HCT116 (cell line): ENCODE data around the gene PFN3. TPM values are rescaled to one million over a fixed set of nuclear protein-coding genes. Genes with fewer than 3 reads are reported as not detected.

ENCODE experiments used
- ATAC-seq: fragments of 200-7000 bp; cut with Tn5 transposase; 2 replicates; pipeline ENCODE4 v1.9.1; 2020; ENCODE audit warnings: mild to moderate bottlenecking, moderate library complexity
- BruUV-seq: library from RNA; stranded (reverse); fragments of 400-500 nt; replicated peaks from 2 replicates; lab custom pipeline; 2021; lab: Mats Ljungman, UMichigan
- CTCF ChIA-PET: fragments of 300-600 bp; sonication (Branson Sonifier 250); formaldehyde crosslinking; loops from one replicate; lab custom pipeline; 2021; ENCODE audit warnings: antibody characterized with exemption; lab: Charles Lee
- POLR2A ChIA-PET: fragments of 300-600, 350-600 bp; sonication (Branson Sonifier 250); formaldehyde crosslinking; loops from one replicate; lab custom pipeline; 2021; ENCODE audit warnings: antibody characterized with exemption; lab: Charles Lee
- RAD21 ChIA-PET, 2 experiments: fragments of 300-600 bp; sonication (Branson Sonifier 250); formaldehyde crosslinking; loops; one replicate each; lab custom pipeline; 2023; ENCODE audit warnings: low total read pairs in 2 of 2; ENCODE audit not compliant: uncharacterized antibody in 2 of 2, unreplicated experiment in 2 of 2, low non-redundant PET in 1 of 2; lab: Charles Lee
- DNase-seq: peaks from one replicate; pipeline ENCODE4 v3.0.0-alpha.2; 2010; ENCODE audit warnings: low read depth, low spot score
- H2AFZ ChIP-seq: fragments of 200-600 bp; shearing (Covaris generic), sonication (generic); 2 replicates; pipeline ENCODE4 v1.6.1; 2017; ENCODE audit warnings: low read depth, mixed run types, mixed read lengths, antibody characterized with exemption, low read length; ENCODE audit not compliant: poor library complexity, severe bottlenecking
- H3K27ac ChIP-seq: 2 replicates; pipeline ENCODE4 v1.5.1; 2012; ENCODE audit warnings: low read depth, low read length
- H3K27me3 ChIP-seq: fragments of 200-600 bp; sonication (generic); 2 replicates; pipeline ENCODE4 v1.6.1; 2016; ENCODE audit warnings: mixed run types, low read length, mixed read lengths; ENCODE audit not compliant: insufficient read depth
- H3K36me3 ChIP-seq, 2 experiments: fragments of 200-500 bp in 1 of 2; fragments of 200-600 bp in 1 of 2; sonication (Bioruptor generic) in 1 of 2; sonication (generic) in 1 of 2; 2 replicates each; pipeline versions ENCODE4 v1.5.1 to v1.6.1; 2014 to 2016; ENCODE audit warnings: low read length in 2 of 2, inconsistent platforms in 1 of 2, mixed read lengths in 1 of 2, mixed run types in 1 of 2; ENCODE audit not compliant: insufficient read depth in 2 of 2, control insufficient read depth in 1 of 2
- H3K4me1 ChIP-seq, 2 experiments: fragments of 200-600 bp in 1 of 2; sonication (generic) in 1 of 2; 2 replicates each; pipeline versions ENCODE4 v1.5.1 to v1.6.1; 2012 to 2017; ENCODE audit warnings: low read length in 2 of 2, inconsistent platforms in 1 of 2, mild to moderate bottlenecking in 1 of 2, mixed read lengths in 1 of 2, mixed run types in 1 of 2, moderate library complexity in 1 of 2; ENCODE audit not compliant: insufficient read depth in 2 of 2, control insufficient read depth in 1 of 2
- H3K4me2 ChIP-seq: fragments of 200-600 bp; sonication (generic); 2 replicates; pipeline ENCODE4 v1.6.1; 2017; ENCODE audit warnings: mixed run types, low read length, mixed read lengths
- H3K4me3 ChIP-seq, 2 experiments: fragments of 200-600 bp in 1 of 2; sonication (generic) in 1 of 2; replicated peaks in 1 of 2; 2 replicates each; pipeline ENCODE4 v1.5.1; 2011 to 2016; ENCODE audit warnings: low read length in 2 of 2, control low read depth in 1 of 2, low read depth in 1 of 2, mild to moderate bottlenecking in 1 of 2, mixed read lengths in 1 of 2, mixed run types in 1 of 2
- H3K79me2 ChIP-seq: fragments of 200-600 bp; sonication (generic); 2 replicates; pipeline ENCODE4 v1.6.1; 2017; ENCODE audit warnings: mild to moderate bottlenecking, mixed run types, low read length, moderate library complexity, mixed read lengths; ENCODE audit not compliant: insufficient read depth
- H3K9ac ChIP-seq: fragments of 200-600 bp; sonication (generic); 2 replicates; pipeline ENCODE4 v1.6.1; 2016; ENCODE audit warnings: low read length, mixed read lengths
- H3K9me2 ChIP-seq: fragments of 200-600 bp; sonication (generic), shearing (Covaris generic); 2 replicates; pipeline ENCODE4 v1.6.1; 2017; ENCODE audit warnings: mixed run types, mild to moderate bottlenecking, moderate library complexity; ENCODE audit not compliant: insufficient read depth
- H3K9me3 ChIP-seq, 2 experiments: fragments of 200-500 bp in 1 of 2; fragments of 200-600 bp in 1 of 2; sonication (Bioruptor generic) in 1 of 2; sonication (generic) in 1 of 2; 2 replicates each; pipeline ENCODE4 v1.6.1; 2014 to 2017; ENCODE audit warnings: low read length in 2 of 2, mixed read lengths in 2 of 2, inconsistent platforms in 1 of 2, low read depth in 1 of 2, mild to moderate bottlenecking in 1 of 2, mixed run types in 1 of 2, moderate library complexity in 1 of 2; ENCODE audit not compliant: control insufficient read depth in 1 of 2, insufficient read depth in 1 of 2
- H4K20me1 ChIP-seq: fragments of 200-600 bp; sonication (generic), shearing (Covaris generic); 2 replicates; pipeline ENCODE4 v1.6.1; 2017; ENCODE audit warnings: mixed run types, mild to moderate bottlenecking, moderate library complexity; ENCODE audit not compliant: insufficient read depth
- CEBPB ChIP-seq: IDR thresholded peaks from 2 replicates; pipeline ENCODE4 v1.6.1; 2012; ENCODE audit warnings: low read depth
- CTCF ChIP-seq, 3 experiments: fragments of 200-600 bp in 1 of 3; sonication (generic) in 1 of 3; IDR thresholded peaks in 2 of 3; conservative IDR thresholded peaks in 1 of 3; 2 replicates each; pipeline ENCODE4 v1.5.1; 2012 to 2017; ENCODE audit warnings: low read depth in 2 of 3, low read length in 2 of 3, antibody characterized with exemption in 1 of 3, borderline replicate concordance in 1 of 3, control low read depth in 1 of 3, mild to moderate bottlenecking in 1 of 3, mixed read lengths in 1 of 3, mixed run types in 1 of 3, moderate library complexity in 1 of 3; ENCODE audit not compliant: insufficient read depth in 1 of 3
- EGR1 ChIP-seq: IDR thresholded peaks from 2 replicates; pipeline ENCODE4 v1.6.1; 2012; ENCODE audit warnings: low read depth
- EZH2 ChIP-seq: fragments of 200-600 bp; sonication (generic); IDR thresholded peaks from 2 replicates; pipeline ENCODE4 v1.6.1; 2017; ENCODE audit warnings: antibody characterized with exemption, mixed run types
- FOSL1 ChIP-seq: IDR thresholded peaks from 2 replicates; pipeline ENCODE4 v1.6.1; 2012; ENCODE audit warnings: low read depth
- JUND ChIP-seq: IDR thresholded peaks from 2 replicates; pipeline ENCODE4 v1.6.1; 2012
- POLR2A ChIP-seq: IDR thresholded peaks from 2 replicates; pipeline ENCODE4 v1.7.0; 2011; ENCODE audit warnings: borderline replicate concordance; ENCODE audit not compliant: insufficient read depth, insufficient read length; ENCODE audit errors: extremely low read depth
- RAD21 ChIP-seq: IDR thresholded peaks from 2 replicates; pipeline ENCODE4 v1.6.1; 2012; ENCODE audit warnings: low read depth, mild to moderate bottlenecking
- SIN3A ChIP-seq: IDR thresholded peaks from 2 replicates; pipeline ENCODE4 v1.6.1; 2012; ENCODE audit warnings: low read depth
- SP1 ChIP-seq: IDR thresholded peaks from 2 replicates; pipeline ENCODE4 v1.6.1; 2012; ENCODE audit warnings: low read depth
- SRF ChIP-seq: IDR thresholded peaks from 2 replicates; pipeline ENCODE4 v1.6.1; 2012; ENCODE audit warnings: low read depth
- YY1 ChIP-seq: IDR thresholded peaks from 2 replicates; pipeline ENCODE4 v1.6.1; 2011; ENCODE audit warnings: low read length, low read depth, moderate library complexity, mild to moderate bottlenecking; ENCODE audit not compliant: insufficient replicate concordance; ENCODE audit errors: extremely low read depth
- ZFX ChIP-seq: fragments of 450-650 bp; IDR thresholded peaks from 2 replicates; pipeline ENCODE4 v1.6.1; 2017
- ZNF274 ChIP-seq: fragments of 200-500 bp; sonication (Bioruptor generic); IDR thresholded peaks from 2 replicates; pipeline ENCODE4 v1.6.1; 2014; ENCODE audit warnings: mild to moderate bottlenecking, low read depth, low read length, inconsistent platforms
- intact Hi-C: fragments of 100-400 bp; cut with micrococcal nuclease; formaldehyde crosslinking; loops from 2 replicates; pipeline ENCODE4 v1.10.0; 2022
- total RNA-seq: library from RNA; stranded (reverse); gene quantifications from one replicate; pipeline ENCODE4 v1.2.1, GENCODE V29; 2021; ENCODE audit not compliant: unreplicated experiment
- TF ChIP-seq, protein P1 (sequence below): IDR thresholded peaks from 2 replicates; pipeline ENCODE4 v1.6.1; 2012
- TF ChIP-seq, protein P2 (sequence below): IDR thresholded peaks from 2 replicates; pipeline ENCODE4 v1.6.1; 2011; ENCODE audit warnings: mild to moderate bottlenecking, low read length, moderate library complexity; ENCODE audit not compliant: insufficient replicate concordance; ENCODE audit errors: extremely low read depth

PFN3 gene
- total RNA-seq, 1 experiment from 2014 or later: not detected

- BruUV-seq: no TSS peak
- ChIA-PET CTCF (interaction anchor here (1.8 to 3.1 kb wide), 6 partner anchors 15 to 274 kb away, joined by 8 to 65 read pairs (median 29); partner anchors contain the start of gene PDLIM7), RAD21 (interaction anchor here in 1 of 2 experiments (1.0 kb wide), 1 partner anchor 18 kb away, joined by 6 read pairs; no protein-coding TSS in a partner anchor), POLR2A (interaction anchor here (1.0 to 2.6 kb wide), 2 partner anchors 9 to 60 kb away, joined by 5 to 9 read pairs; no protein-coding TSS in a partner anchor)
- H3K9ac ChIP-seq: peak overlapping the region; percentile 43; the same call in 1 of the 2 replicates
- no peaks in the 10 kb centered on the region for H3K79me2 ChIP-seq
- intact Hi-C loops: loop anchor here (5.0 kb wide), 1 partner anchor 71 kb away; no protein-coding TSS in a partner anchor
- H3K4me1 ChIP-seq: peaks cover 24 to 43% of the 10 kb centered on the region in 2 experiments
- peak overlapping the region; percentile 63 for H3K27ac ChIP-seq
- no peaks in the 10 kb centered on the region for H3K9me3 ChIP-seq
- H3K36me3 ChIP-seq: no peaks in the 10 kb centered on the region
- no peak overlapping the region for H2AFZ ChIP-seq
- peak overlapping the region; percentile 64 for H3K4me2 ChIP-seq
- DNase-seq (no peak), ATAC-seq (no peak)
- TF ChIP-seq RAD21: no peak
- no peak for TF ChIP-seq SIN3A
- TF ChIP-seq FOSL1: no peak
- no peak for TF ChIP-seq JUND
- no peak for TF ChIP-seq ZFX
- no peak for TF ChIP-seq EGR1
- no peaks in the 10 kb centered on the region for H3K9me2 ChIP-seq
- no peaks in the 10 kb centered on the region for H4K20me1 ChIP-seq
- H3K4me3 ChIP-seq: no peak overlapping the region
- no peaks in the 10 kb centered on the region for H3K27me3 ChIP-seq
Observed at GRCh38 chr5:177388521-177389052, 11.9 kb downstream of the PFN3 start.

DNA sequence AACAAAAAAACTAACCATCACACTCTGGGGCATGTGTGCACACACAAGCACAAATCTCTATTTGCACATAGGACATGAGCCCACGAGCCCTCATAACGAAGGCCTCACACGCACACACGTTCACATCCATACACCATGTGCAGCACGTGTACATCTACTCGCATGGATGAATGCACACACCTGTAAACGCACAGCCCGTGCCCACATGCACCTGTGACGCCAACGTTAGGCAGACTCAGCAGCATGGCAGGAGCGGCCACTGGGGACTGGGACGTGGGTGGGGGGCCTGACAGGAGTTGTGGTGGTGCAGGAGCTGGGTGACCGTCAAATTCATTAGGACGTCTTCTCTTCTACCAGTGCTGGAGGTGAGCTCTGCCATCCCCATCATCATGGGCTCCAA, 13.1 kb downstream of the PFN3 start:
- intact Hi-C loops: loop anchor here (5.0 kb wide), 1 partner anchor 70 kb away; no protein-coding TSS in a partner anchor
- POLR2A ChIA-PET: no interaction called here
- Histone ChIP-seq H2AFZ (no peak overlapping the region), H4K20me1 (no peaks in the 10 kb centered on the region), H3K27me3 (no peaks in the 10 kb centered on the region), H3K9me2 (no peaks in the 10 kb centered on the region), H3K4me2 (no peak overlapping the region), H3K36me3 (no peaks in the 10 kb centered on the region), H3K9ac (no peak overlapping the region), H3K4me3 (no peak overlapping the region), H3K9me3 (no peaks in the 10 kb centered on the region), H3K27ac (no peak overlapping the region), H3K79me2 (no peaks in the 10 kb centered on the region), H3K4me1 (peaks cover 25 to 49% of the 10 kb centered on the region in 2 experiments)
- no peak for TF ChIP-seq SP1
- TF ChIP-seq CEBPB: no peak
- no peak for TF ChIP-seq EGR1
- no peak for TF ChIP-seq ZFX
- no peak for TF ChIP-seq ZNF274
- TF ChIP-seq SRF: no peak
- no peak for TF ChIP-seq POLR2A
- TF ChIP-seq JUND: no peak
- TF ChIP-seq, protein P1, sequence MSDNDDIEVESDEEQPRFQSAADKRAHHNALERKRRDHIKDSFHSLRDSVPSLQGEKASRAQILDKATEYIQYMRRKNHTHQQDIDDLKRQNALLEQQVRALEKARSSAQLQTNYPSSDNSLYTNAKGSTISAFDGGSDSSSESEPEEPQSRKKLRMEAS: no peak
- TF ChIP-seq RAD21: no peak
- no peak for TF ChIP-seq EZH2
- no peak for TF ChIP-seq CTCF (IDR thresholded peaks at IDR 0.05 in 2 of 3, conservative IDR thresholded peaks at IDR 0.05 in 1 of 3; ENCODE audit: borderline replicate concordance in 1 of 3, insufficient read depth in 1 of 3, low read depth in 2 of 3, low read length in 2 of 3)
- TF ChIP-seq, protein P2, sequence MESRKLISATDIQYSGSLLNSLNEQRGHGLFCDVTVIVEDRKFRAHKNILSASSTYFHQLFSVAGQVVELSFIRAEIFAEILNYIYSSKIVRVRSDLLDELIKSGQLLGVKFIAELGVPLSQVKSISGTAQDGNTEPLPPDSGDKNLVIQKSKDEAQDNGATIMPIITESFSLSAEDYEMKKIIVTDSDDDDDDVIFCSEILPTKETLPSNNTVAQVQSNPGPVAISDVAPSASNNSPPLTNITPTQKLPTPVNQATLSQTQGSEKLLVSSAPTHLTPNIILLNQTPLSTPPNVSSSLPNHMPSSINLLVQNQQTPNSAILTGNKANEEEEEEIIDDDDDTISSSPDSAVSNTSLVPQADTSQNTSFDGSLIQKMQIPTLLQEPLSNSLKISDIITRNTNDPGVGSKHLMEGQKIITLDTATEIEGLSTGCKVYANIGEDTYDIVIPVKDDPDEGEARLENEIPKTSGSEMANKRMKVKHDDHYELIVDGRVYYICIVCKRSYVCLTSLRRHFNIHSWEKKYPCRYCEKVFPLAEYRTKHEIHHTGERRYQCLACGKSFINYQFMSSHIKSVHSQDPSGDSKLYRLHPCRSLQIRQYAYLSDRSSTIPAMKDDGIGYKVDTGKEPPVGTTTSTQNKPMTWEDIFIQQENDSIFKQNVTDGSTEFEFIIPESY: no peak
- TF ChIP-seq YY1: no peak
- no peak for TF ChIP-seq SIN3A
- ATAC-seq (no peak), DNase-seq (no peak)
- no TSS peak for BruUV-seq
- CTCF ChIA-PET: interaction anchor here (1.4 kb wide), 1 partner anchor 15 kb away, joined by 3 read pairs; no protein-coding TSS in a partner anchor
- RAD21 ChIA-PET: no interaction called here
